GM12864 (cell line): ENCODE measurements around the gene LARGE1.

ENCODE experiments used
- DNase-seq: peaks from one replicate; pipeline ENCODE4 v3.0.0-alpha.2; 2011; ENCODE audit warnings: low read depth
- H3K4me3 ChIP-seq: 2 replicates; pipeline ENCODE4 v1.5.1; 2011; ENCODE audit warnings: mild to moderate bottlenecking, low read depth, low read length, control low read depth
- TF ChIP-seq, protein P1 (sequence below): IDR thresholded peaks from 2 replicates; pipeline ENCODE4 v1.5.1; 2011; ENCODE audit warnings: low read depth, mild to moderate bottlenecking, moderate library complexity, low read length, control low read depth, inconsistent platforms; ENCODE audit errors: missing control alignments

Gene LARGE1

DNA sequence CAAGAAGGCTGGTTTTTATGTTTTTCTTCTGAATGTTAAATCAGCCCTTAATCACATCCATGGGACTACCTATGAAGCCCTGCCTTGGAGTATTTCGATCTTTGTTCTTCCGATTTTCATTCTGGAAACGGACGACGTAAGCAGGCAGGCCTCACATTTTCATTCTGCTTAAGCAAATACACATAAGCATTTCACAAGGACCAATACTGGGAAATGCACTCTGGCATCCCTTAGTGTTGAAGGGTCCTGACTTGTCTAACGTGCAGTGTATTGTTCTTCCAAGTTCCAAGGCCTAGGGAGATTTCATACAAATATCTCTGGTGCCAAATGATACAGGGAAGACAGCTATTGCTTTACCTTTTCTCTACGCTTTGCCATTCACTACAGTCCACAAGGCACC is 143.8 kb downstream of the LARGE1 start:
- no peak for DNase-seq
- TF ChIP-seq, protein P1, sequence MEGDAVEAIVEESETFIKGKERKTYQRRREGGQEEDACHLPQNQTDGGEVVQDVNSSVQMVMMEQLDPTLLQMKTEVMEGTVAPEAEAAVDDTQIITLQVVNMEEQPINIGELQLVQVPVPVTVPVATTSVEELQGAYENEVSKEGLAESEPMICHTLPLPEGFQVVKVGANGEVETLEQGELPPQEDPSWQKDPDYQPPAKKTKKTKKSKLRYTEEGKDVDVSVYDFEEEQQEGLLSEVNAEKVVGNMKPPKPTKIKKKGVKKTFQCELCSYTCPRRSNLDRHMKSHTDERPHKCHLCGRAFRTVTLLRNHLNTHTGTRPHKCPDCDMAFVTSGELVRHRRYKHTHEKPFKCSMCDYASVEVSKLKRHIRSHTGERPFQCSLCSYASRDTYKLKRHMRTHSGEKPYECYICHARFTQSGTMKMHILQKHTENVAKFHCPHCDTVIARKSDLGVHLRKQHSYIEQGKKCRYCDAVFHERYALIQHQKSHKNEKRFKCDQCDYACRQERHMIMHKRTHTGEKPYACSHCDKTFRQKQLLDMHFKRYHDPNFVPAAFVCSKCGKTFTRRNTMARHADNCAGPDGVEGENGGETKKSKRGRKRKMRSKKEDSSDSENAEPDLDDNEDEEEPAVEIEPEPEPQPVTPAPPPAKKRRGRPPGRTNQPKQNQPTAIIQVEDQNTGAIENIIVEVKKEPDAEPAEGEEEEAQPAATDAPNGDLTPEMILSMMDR, result no peak
- no peak overlapping the region for H3K4me3 ChIP-seq

DNA sequence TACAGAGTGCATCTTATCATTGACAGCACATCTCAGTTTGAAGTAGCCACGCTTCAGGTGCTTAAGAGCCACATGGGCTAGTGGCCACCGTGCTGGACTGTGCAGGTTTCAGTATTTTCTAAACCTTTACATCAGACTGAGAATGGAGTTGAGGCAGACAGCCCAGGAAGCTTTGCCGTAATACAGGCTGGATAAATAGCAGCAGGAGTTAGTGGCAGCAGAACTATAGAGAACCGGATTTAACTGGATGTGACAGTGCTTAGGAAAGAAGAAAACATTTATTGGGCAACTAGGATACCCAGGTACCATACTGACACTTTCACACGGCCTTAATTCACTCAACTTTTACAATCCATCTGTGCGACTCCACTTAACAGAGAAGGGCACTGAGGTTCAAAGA is 145.5 kb downstream of the LARGE1 start:
- DNase-seq, result no peak
- TF ChIP-seq, protein P1, result no peak
- no peak overlapping the region for H3K4me3 ChIP-seq

DNA sequence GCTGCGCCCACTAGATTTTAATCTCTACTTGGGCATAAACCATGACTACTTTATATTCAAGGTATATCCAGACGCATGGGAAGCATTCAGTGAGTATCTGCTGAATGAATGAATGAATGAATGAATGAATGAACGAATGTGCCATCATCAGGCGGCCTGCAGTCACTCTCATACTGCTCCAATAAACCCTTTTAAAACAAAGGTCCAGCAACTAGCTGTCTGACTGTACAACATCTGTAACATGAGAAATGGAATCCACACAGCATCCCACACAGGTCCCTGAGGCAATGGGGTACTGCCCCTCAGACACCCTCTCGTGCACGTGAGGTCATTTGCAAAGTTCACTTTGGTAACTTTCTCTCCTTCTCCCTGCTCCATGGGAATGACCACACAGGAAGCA is 147.5 kb downstream of the LARGE1 start:
- H3K4me3 ChIP-seq, result no peak overlapping the region
- DNase-seq, result no peak
- TF ChIP-seq, protein P1, result no peak

DNA sequence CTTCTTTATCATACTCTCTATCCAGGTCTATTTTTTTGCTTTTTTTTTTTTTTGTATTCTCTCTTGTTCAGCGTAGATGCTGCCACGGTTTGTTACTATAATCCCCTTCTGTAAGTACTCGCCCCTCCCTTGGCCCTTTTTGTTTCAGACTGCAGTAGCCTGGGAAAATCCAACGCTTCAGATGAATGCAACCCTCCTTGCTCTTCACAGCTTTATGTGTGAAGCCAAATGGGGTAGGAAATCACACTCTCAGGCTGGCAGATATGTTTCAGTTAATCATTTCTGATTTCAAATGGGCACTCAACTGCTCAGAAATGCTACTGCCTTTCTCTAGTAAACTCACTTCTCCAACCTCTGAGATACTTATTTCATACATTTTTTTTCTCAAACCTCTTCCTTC is 149.1 kb downstream of the LARGE1 start:
- no peak overlapping the region for H3K4me3 ChIP-seq
- no peak for DNase-seq
- TF ChIP-seq, protein P1, result no peak

DNA sequence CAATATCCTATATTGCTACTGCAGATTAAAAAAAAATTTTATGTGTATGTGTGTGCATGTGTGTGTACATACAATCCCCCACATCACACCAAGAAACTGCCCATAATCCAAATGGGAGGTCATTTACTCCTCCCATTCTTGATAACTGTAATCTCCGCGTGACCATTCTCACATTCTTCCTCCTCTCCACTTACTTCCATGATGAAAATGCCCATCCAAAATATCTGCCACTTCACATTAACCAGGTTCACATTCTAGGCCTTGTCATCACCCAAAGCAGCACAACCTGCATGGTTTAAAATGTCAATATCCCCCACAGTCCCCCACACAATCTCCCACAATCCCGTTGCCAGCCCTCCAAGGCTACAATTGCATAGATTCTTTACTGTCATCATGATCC is 149.6 kb downstream of the LARGE1 start:
- TF ChIP-seq, protein P1, result no peak
- no peak for DNase-seq
- H3K4me3 ChIP-seq, result no peak overlapping the region

DNA sequence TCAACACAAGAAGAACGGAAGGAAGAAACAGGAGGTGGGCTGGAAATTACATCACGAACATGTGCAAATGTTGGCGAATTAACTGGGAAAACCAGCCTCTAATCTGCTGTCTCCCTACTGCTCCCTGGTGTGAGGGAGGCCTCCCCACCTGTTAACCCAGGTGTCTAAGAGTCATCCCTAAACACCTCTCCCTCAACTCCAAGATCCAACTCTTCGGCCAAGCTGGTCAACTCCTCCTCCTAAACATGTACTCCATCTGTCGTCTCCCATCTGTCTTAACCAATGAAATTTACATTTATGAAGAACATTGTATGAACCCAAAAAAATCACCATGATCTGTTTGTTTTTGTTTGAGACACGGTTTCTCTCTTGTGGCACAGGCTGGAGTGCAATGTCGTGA is 154.2 kb downstream of the LARGE1 start:
- DNase-seq, result no peak
- TF ChIP-seq, protein P1, result no peak
- no peak overlapping the region for H3K4me3 ChIP-seq

DNA sequence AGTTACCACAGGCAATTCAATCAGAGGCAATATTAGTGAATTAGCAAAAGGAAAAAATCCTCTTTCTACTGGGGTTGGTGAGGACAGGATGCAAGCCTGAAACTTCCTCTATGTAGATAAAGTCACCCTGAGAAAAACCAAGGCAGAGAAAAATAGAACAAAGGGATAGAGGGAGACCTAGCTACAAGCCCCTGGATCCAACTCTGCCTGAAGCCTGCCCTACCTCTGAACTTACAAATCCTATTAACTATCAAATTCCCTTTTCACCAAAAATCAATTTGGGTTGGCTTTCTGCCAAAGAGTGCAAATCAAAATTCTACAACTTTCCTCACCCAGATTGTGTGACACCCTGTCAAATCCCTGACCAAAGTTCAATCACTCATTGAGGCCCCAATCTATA is 161.3 kb downstream of the LARGE1 start:
- no peak overlapping the region for H3K4me3 ChIP-seq
- no peak for DNase-seq
- TF ChIP-seq, protein P1, result no peak
